Measurements from ENCODE around the gene ARHGAP19.

GRCh38 chr10:97327348-97328294 is 35.2 kb upstream of the ARHGAP19 start:
- TF ChIP-seq POLR2AphosphoS5 (IDR thresholded peaks at IDR 0.05; ENCODE audit: low read depth, low read length) (no peak), POLR2A (IDR thresholded peaks at IDR 0.05; ENCODE audit: low read depth, low read length) (no peak), TAF1 (IDR thresholded peaks at IDR 0.05; ENCODE audit: borderline replicate concordance, low read depth, low read length) (no peak)

Data from GM12892 (cell line).